Measurements from ENCODE around the gene TBC1D30.

DNA sequence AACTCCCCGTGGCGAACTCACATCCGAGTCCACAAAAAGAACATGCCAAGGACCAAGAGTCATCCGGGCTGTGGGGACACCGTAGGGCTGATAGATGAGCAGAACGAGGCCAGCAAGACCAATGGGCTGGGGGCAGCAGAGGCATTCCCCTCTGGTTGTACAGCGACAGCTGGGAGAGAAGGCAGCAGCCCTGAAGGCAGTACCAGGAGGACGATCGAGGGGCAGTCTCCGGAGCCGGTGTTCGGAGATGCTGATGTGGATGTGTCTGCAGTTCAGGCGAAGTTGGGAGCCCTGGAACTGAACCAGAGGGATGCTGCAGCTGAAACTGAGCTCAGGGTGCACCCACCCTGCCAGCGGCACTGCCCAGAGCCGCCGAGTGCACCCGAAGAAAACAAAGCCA, 50.7 kb downstream of the TBC1D30 start:
- TF ChIP-seq, protein P1, sequence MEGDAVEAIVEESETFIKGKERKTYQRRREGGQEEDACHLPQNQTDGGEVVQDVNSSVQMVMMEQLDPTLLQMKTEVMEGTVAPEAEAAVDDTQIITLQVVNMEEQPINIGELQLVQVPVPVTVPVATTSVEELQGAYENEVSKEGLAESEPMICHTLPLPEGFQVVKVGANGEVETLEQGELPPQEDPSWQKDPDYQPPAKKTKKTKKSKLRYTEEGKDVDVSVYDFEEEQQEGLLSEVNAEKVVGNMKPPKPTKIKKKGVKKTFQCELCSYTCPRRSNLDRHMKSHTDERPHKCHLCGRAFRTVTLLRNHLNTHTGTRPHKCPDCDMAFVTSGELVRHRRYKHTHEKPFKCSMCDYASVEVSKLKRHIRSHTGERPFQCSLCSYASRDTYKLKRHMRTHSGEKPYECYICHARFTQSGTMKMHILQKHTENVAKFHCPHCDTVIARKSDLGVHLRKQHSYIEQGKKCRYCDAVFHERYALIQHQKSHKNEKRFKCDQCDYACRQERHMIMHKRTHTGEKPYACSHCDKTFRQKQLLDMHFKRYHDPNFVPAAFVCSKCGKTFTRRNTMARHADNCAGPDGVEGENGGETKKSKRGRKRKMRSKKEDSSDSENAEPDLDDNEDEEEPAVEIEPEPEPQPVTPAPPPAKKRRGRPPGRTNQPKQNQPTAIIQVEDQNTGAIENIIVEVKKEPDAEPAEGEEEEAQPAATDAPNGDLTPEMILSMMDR (IDR thresholded peaks at IDR 0.05): no peak
- TF ChIP-seq POLR2A (IDR thresholded peaks at IDR 0.05): no peak

All from upper lobe of left lung (tissue), 4 donors.